Mesenchymal stem cell (in vitro differentiated cells and primary cell): ENCODE data around the gene LMTK2.

Source experiments
- DNase-seq: peaks from one replicate; pipeline ENCODE4 v3.0.0-alpha.2; 2013
- H2AFZ ChIP-seq: one replicate; pipeline ENCODE4 v1.6.1; 2013; ENCODE audit warnings: low read depth, mild to moderate bottlenecking, control low read depth, inconsistent platforms, low read length, moderate library complexity
- H2AK5ac ChIP-seq: 2 replicates; pipeline ENCODE4 v1.6.1; 2013; ENCODE audit warnings: low read length, moderate library complexity, mild to moderate bottlenecking, inconsistent platforms; ENCODE audit not compliant: severe bottlenecking
- H2BK120ac ChIP-seq: one replicate; pipeline ENCODE4 v1.6.1; 2013; ENCODE audit warnings: low read depth, mild to moderate bottlenecking, inconsistent platforms, low read length, moderate library complexity
- H2BK12ac ChIP-seq, 2 experiments: one replicate each; pipeline ENCODE4 v1.6.1; 2013; ENCODE audit warnings: inconsistent platforms in 2 of 2, low read length in 2 of 2, mild to moderate bottlenecking in 2 of 2, moderate library complexity in 2 of 2, control low read depth in 1 of 2
- H2BK15ac ChIP-seq: one replicate; pipeline ENCODE4 v1.6.1; 2013; ENCODE audit warnings: mild to moderate bottlenecking, low read depth, inconsistent platforms; ENCODE audit not compliant: poor library complexity, severe bottlenecking
- H2BK5ac ChIP-seq: 2 replicates; pipeline ENCODE4 v1.6.1; 2013; ENCODE audit warnings: low read depth, mild to moderate bottlenecking, low read length, control low read depth, inconsistent platforms; ENCODE audit not compliant: poor library complexity, severe bottlenecking
- H3K14ac ChIP-seq, 2 experiments: one replicate each; pipeline ENCODE4 v1.6.1; 2013; ENCODE audit warnings: inconsistent platforms in 2 of 2, low read length in 2 of 2, control low read depth in 1 of 2, mild to moderate bottlenecking in 1 of 2, moderate library complexity in 1 of 2
- H3K18ac ChIP-seq, 2 experiments: one replicate each; pipeline ENCODE4 v1.6.1; 2013; ENCODE audit warnings: inconsistent platforms in 2 of 2, low read length in 2 of 2, control low read depth in 1 of 2, low read depth in 1 of 2, mild to moderate bottlenecking in 1 of 2
- H3K23ac ChIP-seq, 2 experiments: one replicate each; pipeline ENCODE4 v1.6.1; 2013; ENCODE audit warnings: inconsistent platforms in 2 of 2, low read length in 2 of 2, mild to moderate bottlenecking in 2 of 2, moderate library complexity in 2 of 2, control low read depth in 1 of 2
- H3K27ac ChIP-seq: 2 replicates; pipeline ENCODE4 v1.5.1; 2013; ENCODE audit warnings: mild to moderate bottlenecking, moderate library complexity, low read length, control low read depth, inconsistent platforms; ENCODE audit not compliant: poor library complexity, severe bottlenecking
- H3K27me3 ChIP-seq, 2 experiments: 2 replicates each; pipeline versions ENCODE4 v1.6.1 to v1.7.0; 2013; ENCODE audit warnings: low read length in 2 of 2, mild to moderate bottlenecking in 2 of 2, moderate library complexity in 2 of 2, control low read depth in 1 of 2, inconsistent platforms in 1 of 2; ENCODE audit not compliant: control insufficient read depth in 1 of 2, insufficient read depth in 1 of 2
- H3K36me3 ChIP-seq, 2 experiments: 2 replicates each; pipeline versions ENCODE4 v1.6.1 to v1.7.0; 2013; ENCODE audit warnings: low read length in 2 of 2, control low read depth in 1 of 2, inconsistent platforms in 1 of 2, low read depth in 1 of 2, mild to moderate bottlenecking in 1 of 2; ENCODE audit not compliant: insufficient read depth in 2 of 2, control insufficient read depth in 1 of 2
- H3K4ac ChIP-seq, 2 experiments: one replicate each; pipeline ENCODE4 v1.6.1; 2013; ENCODE audit warnings: inconsistent platforms in 2 of 2, low read length in 2 of 2, mild to moderate bottlenecking in 2 of 2, moderate library complexity in 2 of 2, control low read depth in 1 of 2, low read depth in 1 of 2
- H3K4me1 ChIP-seq: 2 replicates; pipeline ENCODE4 v1.6.1; 2013; ENCODE audit warnings: low read depth, low read length, control low read depth; ENCODE audit not compliant: control insufficient read depth, insufficient read depth
- H3K4me2 ChIP-seq: 2 replicates; pipeline ENCODE4 v1.6.1; 2013; ENCODE audit warnings: low read length, mild to moderate bottlenecking, inconsistent platforms; ENCODE audit not compliant: poor library complexity, severe bottlenecking
- H3K4me3 ChIP-seq, 2 experiments: 2 replicates each; pipeline versions ENCODE4 v1.5.1 to v1.7.0; 2013; ENCODE audit warnings: low read length in 2 of 2, mild to moderate bottlenecking in 2 of 2, control low read depth in 1 of 2, low read depth in 1 of 2; ENCODE audit not compliant: insufficient read depth in 1 of 2
- H3K79me1 ChIP-seq: replicated peaks from 2 replicates; pipeline ENCODE4 v1.6.1; 2013; ENCODE audit warnings: mild to moderate bottlenecking, control low read depth, low read length, inconsistent platforms; ENCODE audit not compliant: poor library complexity, severe bottlenecking
- H3K9ac ChIP-seq: 2 replicates; pipeline ENCODE4 v1.7.0; 2013; ENCODE audit warnings: mild to moderate bottlenecking, low read length, moderate library complexity
- H3K9me3 ChIP-seq: 2 replicates; pipeline ENCODE4 v1.7.0; 2013; ENCODE audit warnings: mild to moderate bottlenecking, low read length; ENCODE audit not compliant: control insufficient read depth
- H4K8ac ChIP-seq: one replicate; pipeline ENCODE4 v1.6.1; 2013; ENCODE audit warnings: inconsistent platforms, mild to moderate bottlenecking, low read length, moderate library complexity
- H4K91ac ChIP-seq: one replicate; pipeline ENCODE4 v1.6.1; 2013; ENCODE audit warnings: mild to moderate bottlenecking, low read length, inconsistent platforms
- WGBS: methylation state at CpG from one replicate; pipeline ENCODE4 v1.1.7; 2013; ENCODE audit warnings: mixed read lengths; 5-methylcytosine and 5-hydroxymethylcytosine counted together

Gene LMTK2

GRCh38 chr7:98066208-98066607 is 40.5 kb upstream of the LMTK2 start:
- H3K14ac ChIP-seq = no peak overlapping the region
- no peak overlapping the region for H3K27ac ChIP-seq
- no peaks in the 10 kb centered on the region for H3K36me3 ChIP-seq
- H2BK12ac ChIP-seq = no peak overlapping the region
- H2AFZ ChIP-seq = no peak overlapping the region
- no peak overlapping the region for H3K4me3 ChIP-seq
- no peaks in the 10 kb centered on the region for H3K27me3 ChIP-seq
- no peak overlapping the region for H2AK5ac ChIP-seq
- no peak overlapping the region for H2BK15ac ChIP-seq
- no peak overlapping the region for H2BK5ac ChIP-seq
- no peaks in the 10 kb centered on the region for H3K4me1 ChIP-seq
- H4K91ac ChIP-seq = no peak overlapping the region
- H3K9me3 ChIP-seq = peaks cover 7% of the 10 kb centered on the region
- H4K8ac ChIP-seq = no peak overlapping the region
- 42% methylated on average over 2 of the region's 5 CpGs for WGBS
- H3K4ac ChIP-seq = no peak overlapping the region
- no peak overlapping the region for H3K9ac ChIP-seq
- H3K23ac ChIP-seq = no peak overlapping the region
- no peak for DNase-seq
- H3K79me1 ChIP-seq = no peaks in the 10 kb centered on the region
- no peak overlapping the region for H3K18ac ChIP-seq
- H2BK120ac ChIP-seq = no peak overlapping the region
- H3K4me2 ChIP-seq = no peak overlapping the region

DNA sequence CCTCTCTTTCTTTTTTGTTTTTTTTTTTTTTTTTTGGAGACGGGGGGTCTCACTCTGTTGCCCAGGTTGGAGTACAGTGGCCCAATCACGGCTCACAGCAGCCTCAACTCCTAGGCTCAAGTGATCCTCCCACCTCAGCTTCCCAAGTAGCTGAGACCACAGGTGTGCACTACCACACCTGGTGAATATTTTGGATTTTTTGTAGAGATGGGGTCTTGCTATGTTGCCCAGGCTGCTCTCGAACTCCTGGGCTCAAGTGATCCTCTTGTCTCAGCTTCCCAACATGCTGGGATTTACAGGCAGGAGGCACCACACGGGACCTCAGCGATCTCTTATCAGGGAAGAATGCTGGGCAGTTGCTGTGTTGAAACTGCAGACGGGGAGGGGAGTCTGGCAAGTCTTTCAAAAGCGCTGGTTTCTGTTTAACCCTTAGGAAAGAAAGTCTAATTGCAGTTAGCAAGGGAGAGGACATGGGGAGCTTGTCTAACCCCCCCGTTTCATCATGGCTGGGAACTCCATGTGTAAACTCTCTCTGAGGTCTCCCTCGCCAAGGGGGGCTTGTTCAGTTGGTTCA is 39.6 kb upstream of the LMTK2 start:
- Histone ChIP-seq H2BK120ac (no peak overlapping the region), H4K91ac (no peak overlapping the region), H2BK5ac (no peak overlapping the region), H3K14ac (no peak overlapping the region), H3K36me3 (no peaks in the 10 kb centered on the region), H3K18ac (no peak overlapping the region), H3K4me2 (no peak overlapping the region), H3K23ac (no peak overlapping the region), H2AFZ (no peak overlapping the region), H2BK15ac (no peak overlapping the region), H4K8ac (no peak overlapping the region), H3K9me3 (peaks cover 7% of the 10 kb centered on the region), H3K27ac (no peak overlapping the region), H2BK12ac (no peak overlapping the region), H3K4me3 (no peak overlapping the region), H2AK5ac (no peak overlapping the region), H3K27me3 (no peaks in the 10 kb centered on the region), H3K4me1 (no peaks in the 10 kb centered on the region), H3K9ac (no peak overlapping the region), H3K4ac (no peak overlapping the region), H3K79me1 (no peaks in the 10 kb centered on the region)
- DNase-seq = no peak
- 71% methylated on average over 7 of the region's 9 CpGs for WGBS

DNA sequence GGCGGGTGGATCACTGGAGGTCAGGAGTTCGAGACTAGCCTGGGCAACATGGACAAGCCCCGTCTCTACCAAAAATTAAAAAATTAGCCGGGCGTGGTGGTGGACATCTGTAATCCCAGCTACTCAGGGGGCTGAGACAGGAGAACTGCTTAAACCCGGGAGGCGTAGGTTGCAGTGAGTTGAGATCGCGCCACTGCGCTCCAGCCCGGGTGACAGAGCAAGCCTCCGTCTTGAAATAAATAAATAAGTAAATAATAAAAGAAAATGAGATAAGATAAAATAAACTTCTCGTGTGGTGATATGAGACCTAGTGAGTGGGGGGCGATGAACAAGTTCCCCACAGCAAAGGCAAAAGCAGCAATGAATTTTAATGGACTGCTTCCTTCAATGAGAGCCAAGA is 33.6 kb upstream of the LMTK2 start:
- H3K14ac ChIP-seq = no peak overlapping the region
- H3K27ac ChIP-seq = no peak overlapping the region
- no peak overlapping the region for H3K4me2 ChIP-seq
- H3K79me1 ChIP-seq = no peaks in the 10 kb centered on the region
- no peak overlapping the region for H3K4ac ChIP-seq
- DNase-seq = no peak
- no peak overlapping the region for H2BK120ac ChIP-seq
- H3K27me3 ChIP-seq = peaks cover 2 to 5% of the 10 kb centered on the region in 2 experiments
- no peak overlapping the region for H3K23ac ChIP-seq
- no peak overlapping the region for H2BK5ac ChIP-seq
- no peak overlapping the region for H2BK15ac ChIP-seq
- no peak overlapping the region for H2AFZ ChIP-seq
- H3K18ac ChIP-seq = no peak overlapping the region
- no peaks in the 10 kb centered on the region for H3K9me3 ChIP-seq
- H3K36me3 ChIP-seq = no peaks in the 10 kb centered on the region
- no peak overlapping the region for H4K91ac ChIP-seq
- H4K8ac ChIP-seq = no peak overlapping the region
- no peak overlapping the region for H2AK5ac ChIP-seq
- H3K4me3 ChIP-seq = no peak overlapping the region
- WGBS = 83% methylated on average over 9 of the region's 14 CpGs
- no peaks in the 10 kb centered on the region for H3K4me1 ChIP-seq
- H3K9ac ChIP-seq = no peak overlapping the region
- no peak overlapping the region for H2BK12ac ChIP-seq

DNA sequence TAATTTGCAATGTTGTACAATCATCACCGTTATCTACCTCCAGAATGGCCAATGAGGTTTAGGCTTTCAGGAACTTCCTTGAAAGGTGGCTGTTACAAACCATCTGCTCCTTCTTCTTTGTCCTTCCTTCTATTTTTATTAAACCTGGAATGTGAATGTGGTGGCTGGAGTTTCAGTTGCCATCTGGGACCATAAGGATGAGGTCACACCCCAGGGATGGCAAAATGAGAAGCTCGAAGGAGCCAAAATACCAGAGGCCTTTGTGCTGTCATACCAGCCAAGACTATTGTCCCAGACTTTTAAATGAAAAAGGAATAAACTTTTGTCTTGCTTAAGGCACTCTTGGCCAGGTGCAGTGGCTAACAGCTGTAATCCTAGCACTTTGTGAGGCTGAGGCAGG is 30.9 kb upstream of the LMTK2 start:
- Histone ChIP-seq H2AFZ (no peak overlapping the region), H3K4me2 (no peak overlapping the region), H2AK5ac (no peak overlapping the region), H3K23ac (no peak overlapping the region), H3K14ac (no peak overlapping the region), H3K36me3 (no peaks in the 10 kb centered on the region), H3K9me3 (no peaks in the 10 kb centered on the region), H3K18ac (no peak overlapping the region), H3K79me1 (no peaks in the 10 kb centered on the region), H2BK120ac (no peak overlapping the region), H4K8ac (no peak overlapping the region), H3K4me3 (no peak overlapping the region), H3K4me1 (no peaks in the 10 kb centered on the region), H2BK5ac (no peak overlapping the region), H3K27ac (no peak overlapping the region), H2BK15ac (no peak overlapping the region), H3K9ac (no peak overlapping the region), H4K91ac (no peak overlapping the region), H2BK12ac (no peak overlapping the region), H3K4ac (no peak overlapping the region), H3K27me3 (peaks cover 4 to 9% of the 10 kb centered on the region in 2 experiments)
- no peak for DNase-seq
- 78% methylated on average over 1 of the region's 2 CpGs for WGBS
